ENCODE data around the gene LRRC8C. TPM values are rescaled to one million over a fixed set of nuclear protein-coding genes. Genes with fewer than 3 reads are reported as not detected.

LRRC8C gene
- total RNA-seq, result 6.2 TPM
- long read RNA-seq, full-length matches to known transcripts, result 14 of 17 reads
- long read RNA-seq, partial matches to known transcripts, result 1 of 17 reads
- long read RNA-seq, other reads (novel, unspliced or antisense), result 2 of 17 reads

DNA sequence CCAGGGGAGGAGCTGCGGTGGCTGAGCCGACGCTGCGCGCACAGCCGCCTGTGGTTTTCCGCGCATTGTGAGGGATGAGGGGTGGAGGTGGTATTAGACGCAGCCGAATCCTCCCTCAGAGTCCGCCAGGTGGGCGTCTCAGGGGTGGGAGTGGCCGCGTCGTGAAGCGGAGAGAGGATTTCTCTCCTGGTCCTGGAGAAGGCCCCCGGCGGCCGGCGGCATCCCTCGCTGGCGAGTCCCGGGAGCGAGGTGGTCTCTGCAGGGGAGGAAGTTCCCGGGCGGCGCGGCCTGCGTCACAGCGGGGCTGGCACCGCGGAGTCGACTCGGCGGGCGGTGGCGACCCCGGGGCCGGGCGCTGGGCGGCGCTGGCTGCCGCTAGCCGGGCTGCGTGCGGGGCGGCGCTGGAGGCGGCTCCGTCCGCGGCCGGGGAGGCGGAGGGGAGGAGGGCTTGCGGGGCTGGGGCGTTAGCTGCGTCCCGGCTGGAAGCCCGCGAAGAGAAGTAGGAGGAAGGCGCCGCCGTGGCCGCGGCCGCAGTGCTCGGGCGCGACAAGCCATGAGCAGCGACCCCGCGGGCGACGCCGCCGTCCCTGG, at the start of gene LRRC8C:
LRRC8C (plus strand) TSS at position 464 of the 591 bp plus-strand sequence. CDS start 53,354 bp downstream, outside the sequence.
- H3K27me3 ChIP-seq (ENCODE audit: low read depth), result no peaks in the 10 kb centered on the region
- H3K27ac ChIP-seq (replicated peaks), result peak within 1 kb of the TSS; percentile 98
- H3K4me3 ChIP-seq, result peak within 1 kb of the TSS; percentile 94
- H3K9me3 ChIP-seq (replicated peaks), result no peaks in the 10 kb centered on the region
- no peaks in the 10 kb centered on the region for H3K36me3 ChIP-seq
- peaks cover 84% of the 10 kb centered on the region for H3K4me1 ChIP-seq
- TF ChIP-seq, protein P1, sequence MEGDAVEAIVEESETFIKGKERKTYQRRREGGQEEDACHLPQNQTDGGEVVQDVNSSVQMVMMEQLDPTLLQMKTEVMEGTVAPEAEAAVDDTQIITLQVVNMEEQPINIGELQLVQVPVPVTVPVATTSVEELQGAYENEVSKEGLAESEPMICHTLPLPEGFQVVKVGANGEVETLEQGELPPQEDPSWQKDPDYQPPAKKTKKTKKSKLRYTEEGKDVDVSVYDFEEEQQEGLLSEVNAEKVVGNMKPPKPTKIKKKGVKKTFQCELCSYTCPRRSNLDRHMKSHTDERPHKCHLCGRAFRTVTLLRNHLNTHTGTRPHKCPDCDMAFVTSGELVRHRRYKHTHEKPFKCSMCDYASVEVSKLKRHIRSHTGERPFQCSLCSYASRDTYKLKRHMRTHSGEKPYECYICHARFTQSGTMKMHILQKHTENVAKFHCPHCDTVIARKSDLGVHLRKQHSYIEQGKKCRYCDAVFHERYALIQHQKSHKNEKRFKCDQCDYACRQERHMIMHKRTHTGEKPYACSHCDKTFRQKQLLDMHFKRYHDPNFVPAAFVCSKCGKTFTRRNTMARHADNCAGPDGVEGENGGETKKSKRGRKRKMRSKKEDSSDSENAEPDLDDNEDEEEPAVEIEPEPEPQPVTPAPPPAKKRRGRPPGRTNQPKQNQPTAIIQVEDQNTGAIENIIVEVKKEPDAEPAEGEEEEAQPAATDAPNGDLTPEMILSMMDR (IDR thresholded peaks at IDR 0.05; ENCODE audit: borderline replicate concordance), result peak; percentile 74
- peak; percentile 89 for DNase-seq
- intact Hi-C loops (cut with micrococcal nuclease), result loop anchor here (5.0 to 10.0 kb wide), 2 partner anchors 82 to 130 kb away; no protein-coding TSS in a partner anchor

DNA sequence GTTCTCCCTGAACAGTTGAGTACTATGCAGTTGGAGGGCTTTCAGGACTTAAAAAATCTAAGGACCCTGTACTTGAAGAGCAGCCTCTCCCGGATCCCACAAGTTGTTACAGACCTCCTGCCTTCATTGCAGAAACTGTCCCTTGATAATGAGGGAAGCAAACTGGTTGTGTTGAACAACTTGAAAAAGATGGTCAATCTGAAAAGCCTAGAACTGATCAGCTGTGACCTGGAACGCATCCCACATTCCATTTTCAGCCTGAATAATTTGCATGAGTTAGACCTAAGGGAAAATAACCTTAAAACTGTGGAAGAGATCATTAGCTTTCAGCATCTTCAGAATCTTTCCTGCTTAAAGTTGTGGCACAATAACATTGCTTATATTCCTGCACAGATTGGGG, 48.7 kb upstream of the LRRC8C start:
- TF ChIP-seq, protein P1 (IDR thresholded peaks at IDR 0.05; ENCODE audit: borderline replicate concordance), result no peak
- Histone ChIP-seq H3K27me3 (ENCODE audit: low read depth) (no peaks in the 10 kb centered on the region), H3K36me3 (peaks cover 32% of the 10 kb centered on the region), H3K9me3 (replicated peaks) (no peaks in the 10 kb centered on the region), H3K4me1 (peaks cover 3% of the 10 kb centered on the region), H3K4me3 (no peak overlapping the region), H3K27ac (replicated peaks) (no peak overlapping the region)
- intact Hi-C loops (cut with micrococcal nuclease), result no loop called here
- no peak for DNase-seq

DNA sequence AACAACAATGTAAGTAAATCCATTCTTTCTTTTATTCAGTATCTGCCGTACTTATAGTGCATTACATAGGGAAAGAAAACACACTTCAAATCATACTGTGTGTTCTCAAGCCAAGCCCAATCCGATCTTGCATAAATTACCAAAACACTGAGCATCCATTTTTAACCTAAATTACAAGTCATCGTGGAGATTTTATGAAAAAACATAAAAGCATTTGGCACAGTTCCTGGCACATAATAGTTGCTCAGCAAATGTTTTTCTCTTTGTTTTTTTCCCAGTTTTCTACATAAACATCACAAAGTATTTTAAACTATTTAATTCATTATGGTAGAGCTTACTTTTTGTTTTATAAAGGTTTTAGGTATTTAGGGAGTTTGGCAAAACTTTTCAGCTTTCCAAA, 48.1 kb upstream of the LRRC8C start:
- Histone ChIP-seq H3K36me3 (peaks cover 32% of the 10 kb centered on the region), H3K4me1 (peaks cover 7% of the 10 kb centered on the region), H3K27ac (replicated peaks) (no peak overlapping the region), H3K4me3 (no peak overlapping the region), H3K9me3 (replicated peaks) (no peaks in the 10 kb centered on the region), H3K27me3 (ENCODE audit: low read depth) (no peaks in the 10 kb centered on the region)
- no peak for DNase-seq
- intact Hi-C loops (cut with micrococcal nuclease), result no loop called here
- TF ChIP-seq, protein P1 (IDR thresholded peaks at IDR 0.05; ENCODE audit: borderline replicate concordance), result no peak

DNA sequence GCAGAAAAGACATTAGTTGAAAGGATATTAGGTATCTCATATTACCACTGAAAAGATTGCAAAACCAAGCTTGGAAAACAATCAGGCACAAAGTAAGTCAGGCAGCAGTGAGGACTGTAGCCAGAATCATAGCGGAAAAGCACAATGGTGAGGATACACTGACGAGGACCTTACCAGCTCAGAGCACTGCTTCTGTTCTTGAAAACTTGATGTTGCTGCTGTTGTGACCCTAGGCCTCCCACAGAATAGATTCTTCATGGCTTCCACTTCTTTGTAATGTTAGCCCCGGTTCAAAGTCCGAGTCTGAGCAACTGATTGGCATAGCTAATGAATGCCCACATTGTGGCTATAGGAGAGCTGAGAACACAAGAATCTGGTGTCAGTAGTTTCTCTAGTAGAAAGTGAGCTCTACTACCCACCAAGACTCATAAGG, 45.2 kb upstream of the LRRC8C start:
- TF ChIP-seq, protein P1 (IDR thresholded peaks at IDR 0.05; ENCODE audit: borderline replicate concordance), result no peak
- no peak for DNase-seq
- no peaks in the 10 kb centered on the region for H3K9me3 ChIP-seq (replicated peaks)
- H3K27me3 ChIP-seq (ENCODE audit: low read depth), result no peaks in the 10 kb centered on the region
- H3K27ac ChIP-seq (replicated peaks), result no peak overlapping the region
- H3K4me1 ChIP-seq, result peaks cover 15% of the 10 kb centered on the region
- H3K4me3 ChIP-seq, result no peak overlapping the region
- intact Hi-C loops (cut with micrococcal nuclease), result no loop called here
- H3K36me3 ChIP-seq, result peaks cover 26% of the 10 kb centered on the region

DNA sequence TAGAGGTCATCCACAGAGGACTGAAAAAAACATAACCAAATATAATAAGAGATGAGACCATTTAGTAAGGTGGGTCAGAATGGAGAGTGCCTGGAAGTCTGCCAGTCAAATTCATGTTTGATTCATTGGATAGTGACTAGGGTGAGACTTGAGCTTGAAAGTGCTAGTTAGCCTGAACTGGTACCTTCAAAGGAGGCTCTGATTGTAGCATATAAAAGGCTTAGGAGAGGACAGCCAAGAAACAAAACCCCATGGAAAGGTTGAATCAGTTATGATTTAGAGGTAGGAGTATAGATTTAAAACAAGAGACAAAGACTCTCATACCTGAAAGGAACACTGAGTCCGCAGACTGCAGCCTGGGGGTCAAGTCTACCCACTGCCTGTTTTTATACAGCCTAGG, 44.4 kb upstream of the LRRC8C start:
- peaks cover 24% of the 10 kb centered on the region for H3K36me3 ChIP-seq
- DNase-seq, result no peak
- intact Hi-C loops (cut with micrococcal nuclease), result no loop called here
- no peaks in the 10 kb centered on the region for H3K9me3 ChIP-seq (replicated peaks)
- no peak overlapping the region for H3K4me3 ChIP-seq
- no peak overlapping the region for H3K27ac ChIP-seq (replicated peaks)
- H3K4me1 ChIP-seq, result peaks cover 15% of the 10 kb centered on the region
- H3K27me3 ChIP-seq (ENCODE audit: low read depth), result no peaks in the 10 kb centered on the region
- TF ChIP-seq, protein P1 (IDR thresholded peaks at IDR 0.05; ENCODE audit: borderline replicate concordance), result no peak

All from left ventricle myocardium inferior (tissue), 1 donor.